Endothelial cell (in vitro differentiated cells): ENCODE measurements around the gene GALR1. TPM values are rescaled to one million over a fixed set of nuclear protein-coding genes. Genes with fewer than 3 reads are reported as not detected.

Experiments
- DNase-seq: peaks from one replicate; pipeline ENCODE4 v3.0.0; 2021; ENCODE audit warnings: low spot score
- H3K27ac Mint-ChIP-seq: one replicate; pipeline ENCODE4 v1.8.0; 2021; ENCODE audit warnings: mixed read lengths, inconsistent platforms; ENCODE audit not compliant: unreplicated experiment
- H3K27me3 Mint-ChIP-seq: one replicate; pipeline ENCODE4 v1.8.0; 2021; ENCODE audit warnings: mild to moderate bottlenecking, moderate library complexity, mixed read lengths, inconsistent platforms; ENCODE audit not compliant: unreplicated experiment
- H3K36me3 Mint-ChIP-seq: one replicate; pipeline ENCODE4 v1.8.0; 2021; ENCODE audit warnings: mild to moderate bottlenecking, low read depth, mixed read lengths, inconsistent platforms; ENCODE audit not compliant: unreplicated experiment
- H3K4me1 Mint-ChIP-seq: one replicate; pipeline ENCODE4 v1.8.0; 2021; ENCODE audit warnings: mild to moderate bottlenecking, mixed read lengths, inconsistent platforms; ENCODE audit not compliant: unreplicated experiment
- H3K4me3 Mint-ChIP-seq: one replicate; pipeline ENCODE4 v1.8.0; 2021; ENCODE audit warnings: mild to moderate bottlenecking, mixed read lengths, inconsistent platforms; ENCODE audit not compliant: unreplicated experiment
- H3K9me3 Mint-ChIP-seq: one replicate; pipeline ENCODE4 v1.8.0; 2021; ENCODE audit warnings: mixed read lengths, inconsistent platforms; ENCODE audit not compliant: unreplicated experiment
- CTCF ChIP-seq: fragments of 200-600 bp; sonication (generic); IDR thresholded peaks from one replicate; pipeline ENCODE4 v1.5.0; 2021; ENCODE audit warnings: antibody characterized with exemption; ENCODE audit not compliant: unreplicated experiment
- total RNA-seq: library from RNA; stranded (reverse); fragmentation: NEBNext Ultra II Directional; extraction: Animal tissue kit (Norgen Biotek cat#: 25700); gene quantifications from one replicate; pipeline ENCODE4 v1.2.1, GENCODE V29; 2021; ENCODE audit not compliant: unreplicated experiment

Gene GALR1
- total RNA-seq, 1 donor from 2014 or later = not detected

- DNase-seq = no peak
- no peak overlapping the region for H3K4me3 Mint-ChIP-seq
- no peak for TF ChIP-seq CTCF
- no peak overlapping the region for H3K27ac Mint-ChIP-seq
- H3K4me1 Mint-ChIP-seq = peaks cover 16% of the 10 kb centered on the region
- no peaks in the 10 kb centered on the region for H3K9me3 Mint-ChIP-seq
- H3K27me3 Mint-ChIP-seq = no peaks in the 10 kb centered on the region
- no peaks in the 10 kb centered on the region for H3K36me3 Mint-ChIP-seq
Measured at GRCh38 chr18:77316008-77316407, 66.4 kb downstream of the GALR1 start.

- no peaks in the 10 kb centered on the region for H3K27me3 Mint-ChIP-seq
- no peak for TF ChIP-seq CTCF
- H3K9me3 Mint-ChIP-seq = no peaks in the 10 kb centered on the region
- H3K36me3 Mint-ChIP-seq = no peaks in the 10 kb centered on the region
- DNase-seq = no peak
- no peak overlapping the region for H3K4me3 Mint-ChIP-seq
- no peak overlapping the region for H3K27ac Mint-ChIP-seq
- peaks cover 17% of the 10 kb centered on the region for H3K4me1 Mint-ChIP-seq
Measured at GRCh38 chr18:77316641-77317040, 67.0 kb downstream of the GALR1 start.

- no peak for TF ChIP-seq CTCF
- Mint-ChIP-seq H3K9me3 (no peaks in the 10 kb centered on the region), H3K4me3 (no peak overlapping the region), H3K27me3 (no peaks in the 10 kb centered on the region), H3K36me3 (no peaks in the 10 kb centered on the region), H3K4me1 (peaks cover 17% of the 10 kb centered on the region), H3K27ac (no peak overlapping the region)
- no peak for DNase-seq
Measured at GRCh38 chr18:77320971-77321559, 71.4 kb downstream of the GALR1 start.

- no peak for DNase-seq
- TF ChIP-seq CTCF = no peak
- Mint-ChIP-seq H3K4me1 (peaks cover 17% of the 10 kb centered on the region), H3K4me3 (no peak overlapping the region), H3K9me3 (no peaks in the 10 kb centered on the region), H3K36me3 (no peaks in the 10 kb centered on the region), H3K27ac (no peak overlapping the region), H3K27me3 (no peaks in the 10 kb centered on the region)
Measured at GRCh38 chr18:77321823-77322805, 72.5 kb downstream of the GALR1 start.
